Subcutaneous abdominal adipose tissue (tissue), 5 donors: ENCODE measurements around the gene SERTM1.

Source experiments
- H3K27ac ChIP-seq: one replicate; pipeline ENCODE4 v1.7.0; 2013; ENCODE audit warnings: low read depth, mild to moderate bottlenecking, inconsistent platforms, low read length, moderate library complexity
- H3K27me3 ChIP-seq, 5 donors: one replicate each; pipeline ENCODE4 v1.7.0; 2013; ENCODE audit warnings: low read length in 5 of 5, inconsistent platforms in 1 of 5; ENCODE audit not compliant: control insufficient read depth in 5 of 5, insufficient read depth in 4 of 5
- H3K36me3 ChIP-seq, 5 donors: one replicate each; pipeline ENCODE4 v1.7.0; 2013; ENCODE audit warnings: low read length in 5 of 5; ENCODE audit not compliant: control insufficient read depth in 5 of 5, insufficient read depth in 5 of 5
- H3K4me1 ChIP-seq, 5 donors: one replicate each; pipeline ENCODE4 v1.7.0; 2013; ENCODE audit warnings: low read length in 5 of 5, mild to moderate bottlenecking in 3 of 5, moderate library complexity in 1 of 5; ENCODE audit not compliant: control insufficient read depth in 5 of 5, insufficient read depth in 5 of 5
- H3K4me3 ChIP-seq, 5 donors: one replicate each; pipeline ENCODE4 v1.7.0; 2013; ENCODE audit warnings: low read length in 5 of 5, low read depth in 1 of 5
- H3K9ac ChIP-seq, 5 donors: one replicate each; pipeline ENCODE4 v1.7.0; 2013; ENCODE audit warnings: low read length in 5 of 5, mild to moderate bottlenecking in 4 of 5, moderate library complexity in 3 of 5
- H3K9me3 ChIP-seq, 5 donors: one replicate each; pipeline ENCODE4 v1.7.0; 2013; ENCODE audit warnings: low read length in 5 of 5; ENCODE audit not compliant: control insufficient read depth in 5 of 5
- donor health status: healthy.
- donor health status: healthy.
- donor health status: healthy.
- donor health status: healthy.
- donor health status: healthy.

The SERTM1 gene

DNA sequence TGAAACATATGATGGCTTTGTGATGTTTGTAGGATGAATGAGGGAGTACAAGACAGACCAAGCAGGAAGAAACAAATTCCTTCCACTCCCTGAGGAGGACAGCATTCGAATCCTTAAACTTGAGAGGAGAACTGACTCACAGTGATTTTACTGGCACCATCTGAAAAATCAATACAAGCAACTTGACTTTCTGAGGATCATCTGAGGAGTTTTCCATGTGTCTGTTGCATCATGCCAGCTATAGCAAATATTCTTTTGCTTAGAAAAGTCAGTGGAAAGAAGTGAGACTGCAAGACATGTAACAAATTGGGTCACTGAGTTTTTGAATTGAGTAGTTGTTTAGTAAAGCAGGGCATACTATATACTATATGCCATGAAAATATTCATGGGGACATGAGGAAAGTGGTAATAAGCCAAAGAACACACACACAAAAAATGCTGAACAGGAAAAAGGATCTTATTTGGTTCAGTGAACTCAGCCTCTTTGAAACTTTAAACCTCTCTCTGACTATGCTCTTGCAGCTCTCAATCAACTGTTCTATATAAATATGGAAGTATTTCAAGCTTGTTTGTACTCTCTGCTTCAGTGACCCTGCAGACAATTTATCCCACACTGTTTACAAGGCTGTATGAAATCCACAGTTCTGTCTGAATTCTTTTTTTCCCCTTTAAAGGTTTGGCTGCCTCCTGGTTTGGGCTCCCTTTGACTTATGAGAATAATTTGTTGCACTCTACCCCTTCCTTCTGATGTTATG lies 35.5 kb downstream of the SERTM1 start:
- Histone ChIP-seq H3K4me3 (no peak overlapping the region), H3K27ac (no peak overlapping the region), H3K27me3 (peaks cover 0 to 2% (median 0%) of the 10 kb centered on the region in 5 donors), H3K4me1 (no peaks in the 10 kb centered on the region), H3K9ac (no peak overlapping the region), H3K9me3 (no peaks in the 10 kb centered on the region), H3K36me3 (no peaks in the 10 kb centered on the region)

DNA sequence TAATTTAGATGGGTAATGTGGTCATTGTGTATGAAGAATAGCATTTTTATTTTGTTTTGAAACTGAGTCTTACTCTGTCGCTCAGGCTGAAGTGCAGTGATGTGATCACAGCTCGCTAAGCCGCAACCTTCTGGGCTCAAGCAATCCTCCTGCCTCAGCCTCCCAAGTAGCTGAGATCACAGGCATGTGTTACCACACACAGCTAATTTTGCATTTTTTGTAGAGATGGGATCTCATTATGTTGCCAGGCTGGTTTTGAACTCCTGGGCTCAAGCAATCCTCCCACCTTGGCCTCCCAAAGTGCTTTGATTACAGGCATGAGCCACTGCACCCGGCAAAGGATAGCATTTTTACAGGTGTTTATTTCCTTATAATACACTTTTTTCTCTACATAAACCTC lies 36.6 kb downstream of the SERTM1 start:
- Histone ChIP-seq H3K27me3 (peaks cover 0 to 2% (median 0%) of the 10 kb centered on the region in 5 donors), H3K4me3 (no peak overlapping the region), H3K4me1 (no peaks in the 10 kb centered on the region), H3K9me3 (no peaks in the 10 kb centered on the region), H3K36me3 (no peaks in the 10 kb centered on the region), H3K9ac (no peak overlapping the region), H3K27ac (no peak overlapping the region)

DNA sequence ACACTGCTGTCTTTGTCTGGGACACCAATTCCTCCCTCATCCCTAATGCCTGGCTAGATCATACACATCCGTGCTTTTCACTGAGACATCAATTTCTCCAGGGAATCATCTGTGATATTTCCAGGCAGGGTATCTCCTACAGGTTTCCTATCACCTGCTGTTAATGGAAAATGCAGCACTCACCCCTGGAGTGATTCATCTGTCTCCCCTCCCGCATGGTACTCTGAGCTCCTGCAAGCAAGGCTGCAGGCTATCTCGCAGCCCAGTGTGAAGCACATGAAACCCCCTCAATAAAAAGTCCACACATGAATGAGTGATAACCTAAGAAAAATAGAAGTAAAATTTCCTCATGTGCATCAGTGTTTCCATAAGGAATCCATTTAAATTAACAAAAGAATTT lies 38.5 kb downstream of the SERTM1 start:
- no peak overlapping the region for H3K9ac ChIP-seq
- peaks cover 0 to 8% (median 0%) of the 10 kb centered on the region in 5 donors for H3K4me1 ChIP-seq
- no peaks in the 10 kb centered on the region for H3K36me3 ChIP-seq
- H3K9me3 ChIP-seq: no peaks in the 10 kb centered on the region
- H3K4me3 ChIP-seq: no peak overlapping the region
- H3K27ac ChIP-seq: no peak overlapping the region
- peaks cover 0 to 2% (median 0%) of the 10 kb centered on the region in 5 donors for H3K27me3 ChIP-seq

DNA sequence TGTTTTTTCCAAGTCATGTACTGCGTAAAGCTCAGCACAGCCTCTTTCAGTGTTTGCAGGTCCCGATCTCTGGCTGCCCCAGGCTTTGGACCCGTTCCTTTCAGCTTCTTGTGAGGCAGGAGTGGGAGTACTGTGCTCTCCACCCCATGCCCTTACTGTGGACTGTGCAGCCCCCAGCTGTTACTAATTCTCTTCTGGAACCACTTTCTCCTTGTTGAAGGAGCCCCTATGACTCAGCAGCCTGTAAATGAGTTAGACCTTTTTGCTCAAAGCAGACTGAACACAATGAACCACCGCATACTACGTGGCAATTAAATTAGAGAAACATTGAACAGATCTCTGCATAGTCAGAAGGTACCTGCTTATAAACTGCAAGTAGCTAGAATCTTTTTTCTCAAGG lies 39.0 kb downstream of the SERTM1 start:
- H3K27ac ChIP-seq: no peak overlapping the region
- H3K4me1 ChIP-seq: peaks cover 0 to 8% (median 0%) of the 10 kb centered on the region in 5 donors
- H3K27me3 ChIP-seq: peaks cover 0 to 2% (median 0%) of the 10 kb centered on the region in 5 donors
- no peaks in the 10 kb centered on the region for H3K9me3 ChIP-seq
- H3K9ac ChIP-seq: no peak overlapping the region
- no peaks in the 10 kb centered on the region for H3K36me3 ChIP-seq
- no peak overlapping the region for H3K4me3 ChIP-seq

DNA sequence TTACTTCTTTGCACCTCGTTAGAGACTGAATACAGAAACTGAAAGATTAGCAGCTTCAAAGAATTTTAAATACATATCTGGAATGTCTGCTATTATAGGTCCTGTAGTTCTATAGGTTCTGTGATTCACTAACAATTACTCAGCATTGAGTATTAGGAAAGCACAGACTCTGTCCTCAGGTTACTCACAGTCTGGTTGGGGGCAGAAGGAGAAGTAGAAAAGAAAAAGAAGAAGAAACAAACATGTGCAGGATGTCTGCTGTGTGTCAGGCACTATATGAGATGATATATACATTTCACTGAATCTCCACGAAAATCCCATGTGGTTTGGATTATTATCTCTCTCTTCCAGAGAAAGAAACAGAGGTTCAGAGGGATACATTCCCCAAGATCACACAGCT lies 40.1 kb downstream of the SERTM1 start:
- H3K27ac ChIP-seq: no peak overlapping the region
- H3K9me3 ChIP-seq: no peaks in the 10 kb centered on the region
- no peak overlapping the region for H3K9ac ChIP-seq
- H3K27me3 ChIP-seq: no peaks in the 10 kb centered on the region
- H3K4me1 ChIP-seq: peaks cover 0 to 8% (median 0%) of the 10 kb centered on the region in 5 donors
- no peak overlapping the region for H3K4me3 ChIP-seq
- H3K36me3 ChIP-seq: no peaks in the 10 kb centered on the region

DNA sequence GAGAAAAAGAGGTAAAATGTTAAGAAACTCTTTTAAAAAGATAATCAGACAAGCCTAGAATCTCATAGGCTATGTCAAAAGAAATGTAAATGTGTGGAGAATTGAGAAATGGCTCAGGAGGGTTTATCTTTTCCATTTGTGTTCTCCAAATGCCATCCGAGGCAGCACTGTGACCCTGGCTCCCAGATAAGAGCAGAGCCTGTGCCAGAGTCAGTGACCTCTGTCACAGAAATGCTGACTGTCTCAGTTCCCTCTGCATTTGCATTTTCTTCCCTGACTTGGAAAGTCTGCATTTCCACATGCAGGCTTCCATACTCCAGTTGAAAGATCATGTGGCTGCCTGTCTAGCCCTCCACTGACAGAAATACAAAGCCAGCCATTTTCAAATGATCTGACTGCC lies 42.0 kb downstream of the SERTM1 start:
- H3K36me3 ChIP-seq: no peaks in the 10 kb centered on the region
- H3K9me3 ChIP-seq: no peaks in the 10 kb centered on the region
- no peak overlapping the region for H3K4me3 ChIP-seq
- H3K9ac ChIP-seq: no peak overlapping the region
- H3K27ac ChIP-seq: no peak overlapping the region
- no peaks in the 10 kb centered on the region for H3K27me3 ChIP-seq
- H3K4me1 ChIP-seq: peaks cover 0 to 8% (median 0%) of the 10 kb centered on the region in 5 donors

DNA sequence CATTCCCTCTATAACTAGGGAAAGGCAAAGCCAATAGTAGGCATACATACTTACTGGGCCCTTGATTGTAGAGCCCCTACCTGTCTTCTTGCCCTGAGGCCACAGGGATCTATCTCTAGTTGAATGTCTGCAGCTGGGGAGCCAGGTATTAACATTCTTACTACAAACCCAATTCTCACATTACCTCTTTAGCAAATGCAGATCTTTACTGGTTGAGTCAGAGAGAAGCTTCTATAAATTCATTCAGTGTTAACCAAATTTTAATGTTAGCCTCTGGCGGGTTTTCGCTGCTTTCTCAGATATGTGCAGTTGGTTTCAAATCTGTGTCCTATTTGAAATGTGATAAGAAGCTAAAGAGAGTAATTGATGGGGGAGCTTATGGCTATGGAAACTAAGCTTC lies 43.2 kb downstream of the SERTM1 start:
- Histone ChIP-seq H3K27ac (no peak overlapping the region), H3K9ac (no peak overlapping the region), H3K4me3 (no peak overlapping the region), H3K27me3 (no peaks in the 10 kb centered on the region), H3K4me1 (peaks cover 0 to 8% (median 0%) of the 10 kb centered on the region in 5 donors), H3K36me3 (no peaks in the 10 kb centered on the region), H3K9me3 (no peaks in the 10 kb centered on the region)

DNA sequence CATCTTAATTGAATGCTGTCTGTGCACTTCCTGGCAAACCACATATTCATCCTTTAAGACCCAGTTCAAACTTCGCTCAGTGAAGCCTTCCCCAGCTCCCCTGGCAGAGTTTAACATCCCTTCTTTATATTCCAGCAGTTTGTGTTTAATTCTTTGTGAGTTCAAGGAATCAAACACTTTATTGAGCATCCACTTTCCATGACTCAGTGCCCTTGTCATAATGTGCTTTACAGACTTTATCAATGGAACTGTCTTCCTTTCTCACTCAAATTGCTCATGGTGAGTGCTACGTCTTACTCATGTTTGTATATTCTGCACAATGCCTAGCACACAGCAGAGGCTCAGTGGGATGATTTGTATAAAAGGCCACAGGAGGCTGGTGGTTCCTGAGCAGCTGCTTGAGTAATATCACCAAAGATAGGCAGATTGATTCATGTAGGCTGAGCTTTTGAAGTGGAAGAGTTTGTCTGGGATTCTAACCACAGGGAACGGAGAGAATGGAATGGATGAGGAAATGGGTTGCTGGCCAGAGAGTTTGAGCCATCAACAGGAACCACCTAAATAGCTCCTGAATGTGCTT lies 44.2 kb downstream of the SERTM1 start:
- H3K27ac ChIP-seq: no peak overlapping the region
- H3K4me3 ChIP-seq: no peak overlapping the region
- H3K9me3 ChIP-seq: no peaks in the 10 kb centered on the region
- no peaks in the 10 kb centered on the region for H3K27me3 ChIP-seq
- H3K36me3 ChIP-seq: no peaks in the 10 kb centered on the region
- no peak overlapping the region for H3K9ac ChIP-seq
- H3K4me1 ChIP-seq: peaks cover 0 to 8% (median 0%) of the 10 kb centered on the region in 5 donors

DNA sequence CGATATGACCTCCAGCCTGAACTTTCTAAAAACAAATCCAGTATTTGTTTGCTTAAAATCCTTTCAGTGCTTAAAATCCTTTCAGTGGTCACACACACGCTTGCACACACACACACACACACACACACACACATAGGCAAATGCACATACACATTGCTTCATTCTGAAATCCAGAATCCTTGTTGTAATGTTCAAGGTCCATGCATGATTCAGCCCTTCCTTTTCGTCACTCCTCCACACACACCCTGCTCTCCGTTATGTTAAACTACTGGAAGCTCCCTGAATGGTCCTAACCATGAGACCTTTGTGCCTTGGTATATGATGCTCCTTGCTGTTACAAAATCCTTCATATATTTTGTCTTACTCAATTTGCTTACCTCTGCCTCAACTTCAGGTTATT lies 44.9 kb downstream of the SERTM1 start:
- Histone ChIP-seq H3K27me3 (no peaks in the 10 kb centered on the region), H3K9ac (no peak overlapping the region), H3K4me1 (peaks cover 0 to 8% (median 0%) of the 10 kb centered on the region in 5 donors), H3K4me3 (no peak overlapping the region), H3K27ac (no peak overlapping the region), H3K36me3 (no peaks in the 10 kb centered on the region), H3K9me3 (no peaks in the 10 kb centered on the region)

DNA sequence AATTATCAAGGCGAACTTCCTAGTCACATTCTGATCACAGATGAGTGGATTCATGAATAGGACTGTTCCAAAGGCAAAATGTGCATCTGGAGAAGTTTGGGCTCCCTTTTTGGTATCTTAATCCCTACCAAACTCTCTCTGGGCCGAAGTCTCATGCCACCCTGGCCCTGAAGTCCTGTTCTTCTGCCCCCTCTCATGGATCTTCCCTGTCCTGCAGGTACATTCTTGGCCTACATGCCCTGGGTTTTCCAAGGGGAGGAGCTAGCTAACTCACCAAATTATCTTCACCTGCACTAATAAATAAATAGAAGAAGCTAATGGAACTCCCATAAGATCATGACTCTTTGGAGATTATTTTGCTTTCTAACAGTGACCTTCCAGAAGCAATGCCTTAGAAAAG lies 50.3 kb downstream of the SERTM1 start:
- Histone ChIP-seq H3K4me1 (no peaks in the 10 kb centered on the region), H3K36me3 (no peaks in the 10 kb centered on the region), H3K9ac (no peak overlapping the region), H3K9me3 (no peaks in the 10 kb centered on the region), H3K4me3 (no peak overlapping the region), H3K27ac (no peak overlapping the region), H3K27me3 (no peaks in the 10 kb centered on the region)
